Measurements from ENCODE around the gene MCUB.

MCUB gene

GRCh38 chr4:109730619-109731545 lies 170.8 kb downstream of the MCUB start:
- no peak for DNase-seq

GRCh38 chr4:109733728-109734127 lies 173.7 kb downstream of the MCUB start:
- no peak for DNase-seq

GRCh38 chr4:109735566-109736365 lies 175.7 kb downstream of the MCUB start:
- DNase-seq: no peak

All from NCI-H446 treated with DMSO at 0.1 percent for 48 hours (cell line).